Fibroblast of skin of back (primary cell): ENCODE data around the gene KPNA2. TPM values are rescaled to one million over a fixed set of nuclear protein-coding genes. Genes with fewer than 3 reads are reported as not detected.
"Not testable (repeated sequence)": the region's sequence is repeated elsewhere in the genome, so short reads cannot be mapped to it uniquely, and the experiment has no call there.

Experiments
- DNase-seq: peaks from one replicate; pipeline ENCODE4 v3.0.0-alpha.2; 2013
- polyA plus RNA-seq, 2 experiments: library from polyadenylated mRNA; unstranded; fragments of 120-200 nt; gene quantifications; one replicate each; pipeline ENCODE4 v1.2.1, GENCODE V29; 2013; ENCODE audit not compliant: insufficient read length in 2 of 2

KPNA2 gene
- 439 TPM for polyA plus RNA-seq (2013, experiment 1 of 2; ENCODE audit: insufficient read length)
- polyA plus RNA-seq (2013, experiment 2 of 2; ENCODE audit: insufficient read length) = 88.5 TPM

DNA sequence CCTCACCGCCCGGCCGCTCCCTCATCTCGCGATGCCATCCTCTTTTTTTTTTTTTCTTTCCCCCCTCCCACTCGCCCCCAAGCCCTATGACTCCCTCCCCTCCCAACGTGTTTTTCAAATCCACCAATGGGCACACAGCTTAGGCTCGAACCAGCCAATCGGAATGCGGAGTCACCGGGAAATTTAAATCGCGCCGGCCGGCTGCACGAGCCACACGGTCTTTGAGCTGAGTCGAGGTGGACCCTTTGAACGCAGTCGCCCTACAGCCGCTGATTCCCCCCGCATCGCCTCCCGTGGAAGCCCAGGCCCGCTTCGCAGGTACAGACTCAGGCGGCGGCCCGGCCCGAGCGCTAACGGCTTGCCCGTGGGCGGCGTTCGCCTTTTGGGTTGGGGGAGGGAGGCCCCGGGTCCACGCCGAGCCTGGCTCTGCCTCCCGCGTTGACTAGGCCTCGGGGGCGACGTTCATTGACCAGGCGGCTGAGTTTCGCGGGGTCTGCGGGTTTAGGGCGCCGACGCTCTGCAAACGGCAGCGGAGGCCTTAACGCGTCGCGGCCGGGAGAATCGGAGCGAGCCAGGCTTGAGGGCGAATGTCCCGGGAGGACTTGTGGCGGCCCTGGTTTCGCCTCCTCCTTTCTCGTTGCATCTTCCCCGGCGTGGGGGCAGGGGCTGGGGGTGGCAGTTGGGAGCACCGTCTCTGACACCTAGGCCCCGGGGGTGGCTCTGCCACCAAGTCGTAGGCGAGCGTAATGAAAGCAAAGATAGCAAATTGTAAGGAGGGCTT is at the start of gene KPNA2:
KPNA2 (plus strand) TSS at position 213 of the 781 bp plus-strand sequence. CDS start 1,398 bp downstream, outside the sequence.
- DNase-seq = peak; percentile 98

DNA sequence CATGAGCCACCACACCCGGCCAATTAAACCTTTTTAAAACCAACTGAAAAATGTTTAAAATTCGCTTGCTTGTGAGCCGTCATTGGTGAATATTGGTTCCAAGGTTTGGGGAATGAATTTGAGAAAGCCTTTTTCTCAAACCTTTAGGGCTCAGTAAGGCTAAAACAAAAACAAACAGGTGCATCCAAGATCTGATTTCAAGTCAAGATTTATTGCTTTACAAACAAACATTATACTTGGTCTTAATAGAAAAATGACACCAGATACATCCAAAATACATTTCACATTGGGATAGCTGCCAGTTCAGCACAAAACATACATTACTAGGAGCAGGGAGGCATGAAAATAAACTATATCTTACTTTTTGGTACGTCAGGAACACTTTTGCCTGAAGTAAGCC is 44.6 kb upstream of the KPNA2 start:
- no peak for DNase-seq

- no peak for DNase-seq
These were observed 42.9 kb upstream of the KPNA2 start for GRCh38 chr17:67992548-67993152.

GRCh38 chr17:67993153-67993997 is 42.2 kb upstream of the KPNA2 start:
- DNase-seq = peak; percentile 89

- no peak for DNase-seq
These were observed 41.6 kb upstream of the KPNA2 start for GRCh38 chr17:67993998-67994361.

GRCh38 chr17:67994817-67995569 is 40.5 kb upstream of the KPNA2 start:
- DNase-seq = peak; percentile 58

GRCh38 chr17:67995570-67996263 is 39.8 kb upstream of the KPNA2 start:
- peak; percentile 2 for DNase-seq

DNA sequence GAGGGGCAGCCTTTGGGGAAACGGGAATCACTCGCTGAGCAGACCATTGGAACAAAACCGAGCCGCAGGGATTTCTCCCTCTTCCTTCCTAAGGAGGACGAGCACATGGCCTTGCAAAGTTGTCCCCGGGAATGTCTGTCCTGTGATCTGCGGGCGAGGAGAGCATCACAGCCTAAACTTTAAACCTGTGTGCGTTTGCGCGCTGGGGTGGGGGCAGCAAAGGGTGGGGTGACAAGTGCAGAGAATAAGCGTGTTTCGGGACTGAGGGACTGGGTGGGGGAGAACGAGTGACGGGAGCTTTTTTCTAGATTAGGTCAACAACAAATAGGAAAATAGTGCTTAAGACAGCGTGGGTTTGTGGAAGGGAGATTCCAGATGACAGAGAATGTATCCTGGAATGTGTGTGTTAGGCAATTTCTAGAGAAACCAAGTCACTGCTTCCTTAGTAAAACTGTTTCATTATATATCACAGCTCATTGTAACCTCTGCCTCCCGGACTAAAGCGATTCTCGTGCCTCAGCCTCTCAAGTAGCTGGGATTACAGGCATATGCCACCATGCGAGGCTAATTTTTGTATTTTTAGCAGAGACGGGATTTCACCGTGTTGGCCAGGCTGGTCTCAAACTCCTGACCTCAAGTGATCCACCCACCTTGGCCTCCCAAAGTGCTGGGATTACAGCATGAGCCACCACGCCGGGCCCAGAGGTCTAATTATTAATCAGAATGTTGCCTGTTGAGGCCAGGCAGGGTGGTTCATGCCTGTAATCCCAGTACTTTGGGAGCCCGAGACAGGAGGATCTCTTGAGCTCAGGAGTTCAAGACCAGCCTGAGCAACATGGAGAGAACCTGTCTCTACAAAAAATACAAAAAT is 39.0 kb upstream of the KPNA2 start, which contains the start of gene C17orf58:
C17orf58 (minus strand) TSS at position 169 of the 871 bp plus-strand sequence. CDS start 271 bp downstream, outside the sequence.
- DNase-seq = peak; percentile 15

DNA sequence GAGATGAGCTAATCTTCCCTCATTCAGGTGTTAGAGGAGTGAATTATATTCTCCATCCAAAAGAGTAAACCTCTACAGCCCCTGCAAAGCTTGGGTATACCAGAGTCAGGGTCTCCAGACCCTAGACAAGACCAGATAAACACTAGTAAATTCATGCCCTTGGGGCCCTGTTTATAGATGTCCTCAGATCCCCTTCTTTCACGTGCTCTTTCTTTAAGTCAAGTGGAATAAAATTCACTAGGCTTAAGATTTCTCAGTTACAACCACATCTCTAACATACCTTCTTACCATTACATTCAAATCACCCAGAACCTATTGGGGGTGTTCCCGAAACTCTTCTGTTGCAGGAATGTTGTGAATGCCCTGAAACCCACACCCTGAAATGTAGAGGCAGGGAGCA is 37.1 kb upstream of the KPNA2 start:
- no peak for DNase-seq

DNA sequence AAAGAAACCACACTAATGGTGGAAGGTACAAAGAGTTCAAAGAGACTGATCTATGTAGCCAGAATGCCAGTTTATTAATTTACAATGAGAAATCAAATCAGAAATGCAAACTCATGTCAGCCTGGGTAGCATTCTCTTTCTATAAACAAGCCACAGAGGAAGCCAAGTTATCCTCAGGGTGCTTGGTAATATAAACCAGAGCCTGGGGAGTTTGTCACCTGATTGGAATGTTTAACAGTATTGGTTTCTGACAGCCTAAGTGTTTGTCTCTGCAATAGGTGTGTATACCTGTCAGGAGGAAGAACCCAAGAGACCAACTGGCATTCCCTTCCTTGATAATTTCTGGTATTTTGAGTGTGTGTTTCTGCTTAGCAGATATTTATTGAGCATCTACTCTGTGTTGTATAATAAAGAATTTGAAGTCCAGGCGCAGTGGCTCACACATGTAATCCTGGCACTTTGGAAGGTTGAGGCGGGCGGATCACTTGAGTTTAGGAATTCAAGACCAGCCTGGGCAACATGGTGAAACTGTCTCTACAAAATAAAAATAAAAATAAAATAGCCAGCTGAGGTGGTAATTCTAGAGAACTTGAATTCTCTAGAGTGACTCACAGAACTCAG is 36.1 kb upstream of the KPNA2 start:
- peak; percentile 16 for DNase-seq

DNA sequence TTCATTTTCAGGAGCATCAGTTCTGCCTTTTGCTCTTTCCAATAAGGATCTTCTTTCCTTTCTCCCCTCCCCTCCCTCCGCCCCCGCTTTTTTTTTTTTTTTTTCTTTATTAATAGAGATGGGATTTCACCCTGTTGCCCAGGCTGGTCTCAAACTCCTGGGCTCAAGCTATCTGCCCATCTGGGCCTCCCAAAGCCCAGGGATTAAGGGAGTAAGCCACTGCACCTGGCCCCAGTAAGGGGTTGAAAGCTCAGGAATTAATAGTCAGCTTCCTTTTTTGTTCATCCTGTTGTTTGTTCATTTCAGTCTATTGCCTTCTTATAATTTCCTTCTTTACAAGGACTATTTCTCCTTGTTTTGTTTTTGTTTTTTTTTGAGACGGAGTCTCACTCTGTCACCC is 31.3 kb upstream of the KPNA2 start:
- no peak for DNase-seq

DNA sequence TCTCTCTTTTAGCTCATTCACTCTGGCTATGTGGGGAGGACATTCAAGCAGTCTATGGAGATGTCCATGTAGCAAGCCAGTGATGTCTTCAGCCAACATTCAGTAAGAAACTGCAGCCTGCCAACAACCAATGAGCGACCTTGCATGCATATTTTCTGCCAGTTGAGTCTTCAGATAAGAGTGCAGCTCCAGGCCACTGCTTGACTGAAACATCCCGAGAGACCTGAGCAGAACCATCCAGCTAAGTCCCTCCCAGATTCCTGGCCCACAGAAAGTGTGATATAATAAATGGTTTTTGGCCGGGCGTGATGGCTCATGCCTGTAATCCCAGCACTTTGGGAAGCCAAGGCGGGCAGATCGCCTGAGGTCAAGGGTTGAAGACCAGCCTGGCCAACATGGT is 28.7 kb upstream of the KPNA2 start:
- DNase-seq = peak; percentile 1

DNA sequence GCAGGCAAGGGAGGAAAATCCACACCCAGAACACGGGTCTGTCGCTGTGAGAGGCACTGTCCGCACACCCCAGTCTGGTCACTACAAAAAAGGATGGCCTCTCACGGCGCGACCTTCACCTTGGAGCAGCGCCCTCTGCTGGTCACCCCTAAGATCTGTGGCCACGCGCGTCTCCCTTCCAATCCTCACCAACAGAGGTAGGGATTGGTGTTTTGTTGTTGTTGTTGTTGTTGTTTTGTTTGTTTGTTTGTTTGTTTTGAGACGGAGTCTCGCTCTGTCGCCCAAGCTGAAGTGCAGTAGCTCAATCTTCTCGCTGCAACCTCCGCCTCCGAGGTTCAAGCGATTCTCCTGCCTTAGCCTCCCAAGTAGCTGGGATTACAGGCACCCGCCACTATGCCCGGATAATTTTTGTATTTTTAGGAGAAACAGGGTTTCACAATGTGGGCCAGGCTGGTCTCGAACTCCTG is 24.3 kb upstream of the KPNA2 start:
- peak; percentile 10 for DNase-seq

DNA sequence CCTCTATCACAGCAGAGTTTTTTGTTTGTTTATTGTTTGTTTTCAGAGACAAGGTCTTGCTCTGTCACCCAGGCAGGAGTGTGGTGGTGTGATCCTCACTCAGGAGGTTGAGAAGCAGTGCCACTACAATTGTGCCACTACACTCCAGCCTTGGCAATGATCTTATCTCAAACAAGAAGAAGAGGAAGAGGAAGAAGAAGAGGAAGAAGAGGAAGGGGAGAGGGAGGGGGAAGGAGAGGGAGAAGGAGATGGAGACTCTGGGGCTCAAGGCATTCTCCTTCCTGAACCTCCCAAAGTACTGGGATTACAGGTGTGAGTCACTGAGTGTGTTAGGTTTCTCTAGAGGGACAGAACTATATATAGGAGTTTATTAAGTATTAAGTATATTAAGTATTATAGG is 22.1 kb upstream of the KPNA2 start:
- DNase-seq = no peak

DNA sequence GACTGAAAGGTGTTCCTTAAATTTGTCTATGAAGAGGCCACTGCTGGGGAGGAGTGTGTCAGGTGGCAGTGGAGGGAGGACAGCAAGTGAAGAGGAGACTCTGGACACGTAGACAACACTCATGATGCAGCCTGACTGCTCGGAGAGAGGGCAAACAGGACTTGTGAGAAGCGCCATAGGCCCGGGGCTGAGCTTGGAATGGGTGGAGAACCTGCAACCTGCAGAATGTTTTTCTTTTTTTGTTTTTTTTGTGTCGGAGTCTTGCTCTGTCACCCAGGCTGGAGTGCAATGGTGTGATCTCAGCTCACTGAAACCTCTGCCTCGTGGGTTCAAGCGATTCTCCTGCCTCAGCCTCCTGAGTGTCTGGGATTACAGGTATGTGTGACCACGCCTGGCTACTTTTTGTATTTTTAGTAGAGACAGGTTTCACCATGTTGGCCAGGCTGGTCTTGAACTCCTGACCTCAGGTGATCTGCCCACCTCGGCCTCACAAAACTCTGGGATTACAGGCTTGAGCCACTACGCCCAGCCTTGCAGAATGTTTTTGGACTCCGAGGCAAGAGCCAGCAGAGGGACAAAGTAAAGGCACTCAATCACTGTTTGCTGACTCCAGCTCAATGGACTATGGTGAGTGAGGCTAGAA is 20.3 kb upstream of the KPNA2 start:
- no peak for DNase-seq

DNA sequence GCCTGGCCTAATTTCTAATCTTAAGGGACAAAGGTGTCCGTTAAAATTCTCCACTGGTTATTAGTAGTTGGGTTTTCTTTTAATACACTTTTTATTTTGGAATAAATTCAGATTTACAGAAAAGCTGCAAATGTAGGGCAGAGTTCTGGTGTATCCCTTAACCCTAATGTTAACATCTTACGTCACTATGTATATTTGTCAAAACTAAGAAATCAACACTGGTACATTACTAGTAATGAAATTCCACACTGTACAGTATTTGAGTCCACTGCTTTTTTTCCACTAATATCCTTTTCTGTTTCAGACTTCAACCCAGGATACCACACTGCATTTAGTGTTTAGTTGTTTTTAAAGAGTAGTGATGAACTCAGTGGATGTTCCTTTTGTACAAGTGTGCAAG is 18.7 kb upstream of the KPNA2 start:
- DNase-seq = no peak

DNA sequence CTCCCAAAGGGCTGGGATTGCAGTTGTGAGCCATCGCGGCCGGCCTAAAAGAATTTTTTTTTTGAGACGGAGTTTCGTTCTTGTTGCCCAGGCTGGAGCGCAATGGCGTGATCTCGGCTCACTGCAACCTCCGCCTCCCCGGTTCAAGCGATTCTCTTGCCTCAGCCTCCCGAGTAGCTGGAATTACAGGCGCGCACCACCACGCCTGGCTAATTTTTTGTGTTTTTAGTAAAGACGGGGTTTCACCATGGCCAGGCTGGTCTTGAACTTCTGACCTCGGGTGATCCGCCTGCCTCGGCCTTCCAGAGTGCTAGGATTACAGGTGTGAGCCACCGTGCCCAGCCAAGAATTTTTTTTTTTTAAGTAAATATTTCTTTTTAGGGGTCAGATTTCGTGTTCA is 17.0 kb upstream of the KPNA2 start:
- not testable (repeated sequence) for DNase-seq

DNA sequence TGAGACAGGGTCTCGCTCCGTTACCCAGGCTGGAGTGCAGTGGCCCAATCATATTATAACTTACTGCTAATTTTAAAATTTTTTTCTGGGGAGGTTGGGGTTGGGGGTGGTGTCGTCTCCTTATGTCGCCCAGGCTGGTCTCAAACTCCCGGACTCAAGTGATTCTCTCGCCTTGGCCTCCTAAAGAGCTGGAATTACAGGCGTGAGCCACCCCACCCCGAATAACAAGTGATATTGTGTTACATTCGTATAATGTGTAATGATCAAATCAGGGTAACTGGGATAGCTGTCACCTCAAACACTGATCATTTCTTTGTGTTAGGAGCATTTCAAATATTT is 16.2 kb upstream of the KPNA2 start:
- DNase-seq = no peak

GRCh38 chr17:68019675-68020408 is 15.7 kb upstream of the KPNA2 start:
- DNase-seq = peak; percentile 91
